Smooth muscle cell (in vitro differentiated cells): ENCODE measurements around the gene MYO5A. TPM values are rescaled to one million over a fixed set of nuclear protein-coding genes. Genes with fewer than 3 reads are reported as not detected.

Experiments used
- DNase-seq: peaks from one replicate; lab custom pipeline; 2025; ENCODE audit not compliant: unreplicated experiment; lab: John Stamatoyannopoulos, UW
- H2AFZ ChIP-seq: fragments of 200-600 bp; sonication (generic); 2 replicates; pipeline ENCODE4 v1.6.0; 2016; ENCODE audit warnings: antibody characterized with exemption, low read depth, mild to moderate bottlenecking
- H3F3A ChIP-seq: fragments of 200-600 bp; sonication (generic); 2 replicates; pipeline ENCODE4 v1.6.0; 2017; ENCODE audit warnings: antibody characterized with exemption, low read depth
- H3K27ac ChIP-seq: fragments of 200-600 bp; sonication (generic); 2 replicates; pipeline ENCODE4 v1.5.1; 2016; ENCODE audit warnings: low read depth, mild to moderate bottlenecking
- H3K27me3 ChIP-seq: fragments of 200-600 bp; sonication (generic); 2 replicates; pipeline ENCODE4 v1.6.1; 2016; ENCODE audit warnings: low read depth, mild to moderate bottlenecking
- H3K36me3 ChIP-seq: fragments of 200-600 bp; sonication (generic); 2 replicates; pipeline ENCODE4 v1.5.1; 2016; ENCODE audit warnings: low read depth
- H3K4me1 ChIP-seq: fragments of 200-600 bp; sonication (generic); 2 replicates; pipeline ENCODE4 v1.5.1; 2016; ENCODE audit warnings: low read depth
- H3K4me2 ChIP-seq: fragments of 200-600 bp; sonication (generic); 2 replicates; pipeline ENCODE4 v1.6.0; 2016; ENCODE audit warnings: mild to moderate bottlenecking
- H3K4me3 ChIP-seq: fragments of 200-600 bp; sonication (generic); 2 replicates; pipeline ENCODE4 v1.5.1; 2016; ENCODE audit warnings: mild to moderate bottlenecking
- H3K79me2 ChIP-seq: fragments of 200-600 bp; sonication (generic); 2 replicates; pipeline ENCODE4 v1.6.0; 2016; ENCODE audit warnings: low read depth, mild to moderate bottlenecking
- H3K9ac ChIP-seq: fragments of 200-600 bp; sonication (generic); 2 replicates; pipeline ENCODE4 v1.6.0; 2016; ENCODE audit warnings: low read depth
- H3K9me3 ChIP-seq: fragments of 200-600 bp; sonication (generic); replicated peaks from 2 replicates; pipeline ENCODE4 v1.5.1; 2016; ENCODE audit warnings: low read depth
- H4K20me1 ChIP-seq: fragments of 200-600 bp; sonication (generic); 2 replicates; pipeline ENCODE4 v1.6.0; 2016; ENCODE audit warnings: low read depth
- WGBS: methylation state at CpG from one replicate; pipeline ENCODE4 v1.1.7; 2016; ENCODE audit warnings: low lambda C conversion rate; 5-methylcytosine and 5-hydroxymethylcytosine counted together
- polyA plus RNA-seq: library from polyadenylated mRNA; unstranded; fragments of >200 nt; fragmentation: Nextera tagmentation; extraction: Ambion mirVana; gene quantifications from 2 replicates; pipeline ENCODE4 v1.2.1, GENCODE V29; 2016
- total RNA-seq: library from RNA; depleted of rRNA; stranded (reverse); fragments of >200 nt; gene quantifications from 2 replicates; pipeline ENCODE4 v1.2.3, GENCODE V29; 2014
- TF ChIP-seq, protein P1 (sequence below): fragments of 200-600 bp; sonication (generic); IDR thresholded peaks from 2 replicates; pipeline ENCODE4 v1.5.1; 2017; ENCODE audit warnings: borderline replicate concordance, mild to moderate bottlenecking, antibody characterized with exemption; ENCODE audit not compliant: insufficient read depth, poor library complexity, severe bottlenecking

MYO5A gene
- total and polyA plus RNA-seq, 2 experiments from 2014 or later, result 29.4 to 68.8 TPM

- peaks cover 11% of the 10 kb centered on the region for H3K79me2 ChIP-seq
- no peaks in the 10 kb centered on the region for H3F3A ChIP-seq
- peaks cover 33% of the 10 kb centered on the region for H3K27me3 ChIP-seq
- H3K36me3 ChIP-seq, result no peaks in the 10 kb centered on the region
- WGBS, result 63% methylated on average over 2 of the region's 2 CpGs
- no peak overlapping the region for H3K9ac ChIP-seq
- TF ChIP-seq, protein P1, sequence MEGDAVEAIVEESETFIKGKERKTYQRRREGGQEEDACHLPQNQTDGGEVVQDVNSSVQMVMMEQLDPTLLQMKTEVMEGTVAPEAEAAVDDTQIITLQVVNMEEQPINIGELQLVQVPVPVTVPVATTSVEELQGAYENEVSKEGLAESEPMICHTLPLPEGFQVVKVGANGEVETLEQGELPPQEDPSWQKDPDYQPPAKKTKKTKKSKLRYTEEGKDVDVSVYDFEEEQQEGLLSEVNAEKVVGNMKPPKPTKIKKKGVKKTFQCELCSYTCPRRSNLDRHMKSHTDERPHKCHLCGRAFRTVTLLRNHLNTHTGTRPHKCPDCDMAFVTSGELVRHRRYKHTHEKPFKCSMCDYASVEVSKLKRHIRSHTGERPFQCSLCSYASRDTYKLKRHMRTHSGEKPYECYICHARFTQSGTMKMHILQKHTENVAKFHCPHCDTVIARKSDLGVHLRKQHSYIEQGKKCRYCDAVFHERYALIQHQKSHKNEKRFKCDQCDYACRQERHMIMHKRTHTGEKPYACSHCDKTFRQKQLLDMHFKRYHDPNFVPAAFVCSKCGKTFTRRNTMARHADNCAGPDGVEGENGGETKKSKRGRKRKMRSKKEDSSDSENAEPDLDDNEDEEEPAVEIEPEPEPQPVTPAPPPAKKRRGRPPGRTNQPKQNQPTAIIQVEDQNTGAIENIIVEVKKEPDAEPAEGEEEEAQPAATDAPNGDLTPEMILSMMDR, result no peak
- H3K4me3 ChIP-seq, result no peak overlapping the region
- H3K4me2 ChIP-seq, result no peak overlapping the region
- peaks cover 9% of the 10 kb centered on the region for H3K4me1 ChIP-seq
- no peak overlapping the region for H2AFZ ChIP-seq
- DNase-seq, result no peak
- no peak overlapping the region for H3K27ac ChIP-seq
- H4K20me1 ChIP-seq, result peaks cover 5% of the 10 kb centered on the region
- H3K9me3 ChIP-seq, result no peaks in the 10 kb centered on the region
Measured at GRCh38 chr15:52532427-52532826, 3.7 kb upstream of the MYO5A start.

DNA sequence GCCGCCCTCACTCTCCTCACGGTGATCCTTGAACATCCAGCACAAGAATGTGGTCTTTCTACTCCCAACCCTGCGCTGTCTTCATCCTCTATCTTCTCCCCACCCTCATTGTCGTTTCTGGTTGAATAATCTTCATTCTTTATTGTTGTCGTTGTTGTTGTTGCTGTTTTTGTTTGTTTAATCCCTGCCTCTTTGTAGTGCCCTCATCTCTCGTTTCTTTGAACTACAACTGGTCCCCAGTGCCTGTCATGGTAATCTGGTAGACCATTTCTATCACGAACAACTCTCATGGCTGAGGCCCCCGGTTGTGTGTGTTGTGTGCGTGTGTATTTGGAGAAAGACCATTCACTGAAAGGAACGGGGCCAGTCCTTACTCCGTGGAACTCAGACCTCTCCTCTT, 1.3 kb upstream of the MYO5A start:
- H4K20me1 ChIP-seq, result peaks cover 30% of the 10 kb centered on the region
- peak overlapping the region; percentile 84 for H3K4me3 ChIP-seq
- no peak overlapping the region for H3K27ac ChIP-seq
- H3K27me3 ChIP-seq, result peaks cover 32% of the 10 kb centered on the region
- WGBS, result 46% methylated on average over 11 of the region's 11 CpGs
- TF ChIP-seq, protein P1, result no peak
- no peak overlapping the region for H3K9ac ChIP-seq
- H3F3A ChIP-seq, result no peaks in the 10 kb centered on the region
- DNase-seq, result no peak
- peak overlapping the region; percentile 95 for H3K4me2 ChIP-seq
- no peaks in the 10 kb centered on the region for H3K36me3 ChIP-seq
- peaks cover 9% of the 10 kb centered on the region for H3K4me1 ChIP-seq
- no peaks in the 10 kb centered on the region for H3K9me3 ChIP-seq
- H2AFZ ChIP-seq, result peak overlapping the region; percentile 99
- peaks cover 35% of the 10 kb centered on the region for H3K79me2 ChIP-seq

- H3K36me3 ChIP-seq, result no peaks in the 10 kb centered on the region
- H2AFZ ChIP-seq, result peak overlapping the region; percentile 99
- no peaks in the 10 kb centered on the region for H3F3A ChIP-seq
- peaks cover 35% of the 10 kb centered on the region for H4K20me1 ChIP-seq
- TF ChIP-seq, protein P1, result no peak
- H3K9ac ChIP-seq, result peak overlapping the region; percentile 45
- peaks cover 27% of the 10 kb centered on the region for H3K27me3 ChIP-seq
- no peaks in the 10 kb centered on the region for H3K9me3 ChIP-seq
- peaks cover 9% of the 10 kb centered on the region for H3K4me1 ChIP-seq
- WGBS, result 5% methylated on average over 27 of the region's 28 CpGs
- peaks cover 40% of the 10 kb centered on the region for H3K79me2 ChIP-seq
- H3K4me2 ChIP-seq, result peak overlapping the region; percentile 95
- peak overlapping the region; percentile 84 for H3K4me3 ChIP-seq
- H3K27ac ChIP-seq, result no peak overlapping the region
- no peak for DNase-seq
Measured at GRCh38 chr15:52529341-52529924, 753 bp upstream of the MYO5A start.
